MCF 10A (cell line): ENCODE measurements around the gene PLXNA1. TPM values are rescaled to one million over a fixed set of nuclear protein-coding genes. Genes with fewer than 3 reads are reported as not detected.

Experiments used
- BruUV-seq: library from RNA; stranded (reverse); fragments of 400-500 nt; replicated peaks from 2 replicates; lab custom pipeline; 2021; lab: Mats Ljungman, UMichigan
- CTCF ChIA-PET: fragments of 300-600 bp; sonication (Branson Sonifier 250); formaldehyde crosslinking; extraction: SDS; loops from one replicate; lab custom pipeline; 2021; ENCODE audit warnings: antibody characterized with exemption, inconsistent platforms; lab: Yijun Ruan, JAX
- POLR2A ChIA-PET: fragments of 300-600, 350-650 bp; sonication (Branson Sonifier 250); formaldehyde crosslinking; extraction: SDS; loops from one replicate; lab custom pipeline; 2020; ENCODE audit warnings: antibody characterized with exemption, inconsistent platforms; lab: Yijun Ruan, JAX
- DNase-seq: peaks from one replicate; pipeline ENCODE4 v3.0.0-alpha.2; 2018; ENCODE audit not compliant: unreplicated experiment
- H3K27ac Mint-ChIP-seq: one replicate; pipeline ENCODE4 v1.8.0; 2022; ENCODE audit warnings: mild to moderate bottlenecking, low read depth, mixed read lengths; ENCODE audit not compliant: unreplicated experiment
- H3K27me3 Mint-ChIP-seq: one replicate; pipeline ENCODE4 v1.8.0; 2022; ENCODE audit warnings: mixed read lengths; ENCODE audit not compliant: insufficient read depth, unreplicated experiment
- H3K36me3 Mint-ChIP-seq: one replicate; pipeline ENCODE4 v1.8.0; 2022; ENCODE audit warnings: mild to moderate bottlenecking, moderate library complexity, mixed read lengths; ENCODE audit not compliant: insufficient read depth, unreplicated experiment
- H3K4me1 Mint-ChIP-seq: one replicate; pipeline ENCODE4 v1.8.0; 2022; ENCODE audit warnings: mixed read lengths; ENCODE audit not compliant: insufficient read depth, unreplicated experiment
- H3K4me3 Mint-ChIP-seq: one replicate; pipeline ENCODE4 v1.8.0; 2022; ENCODE audit warnings: mild to moderate bottlenecking, moderate library complexity, mixed read lengths; ENCODE audit not compliant: unreplicated experiment
- H3K9me3 Mint-ChIP-seq: one replicate; pipeline ENCODE4 v1.8.0; 2022; ENCODE audit warnings: mixed read lengths; ENCODE audit not compliant: unreplicated experiment
- CTCF ChIP-seq: fragments of 200-600 bp; IDR thresholded peaks from one replicate; pipeline ENCODE4 v1.8.0; 2022; ENCODE audit warnings: antibody characterized with exemption, mild to moderate bottlenecking; ENCODE audit not compliant: unreplicated experiment
- intact Hi-C: fragments of 100-400 bp; cut with micrococcal nuclease; formaldehyde crosslinking; loops from 2 replicates; pipeline ENCODE4 v1.14.1; 2022
- total RNA-seq: library from RNA; stranded (reverse); gene quantifications from 2 replicates; pipeline ENCODE4 v1.2.3, GENCODE V29; 2022

Gene PLXNA1
- total RNA-seq, 1 experiment from 2014 or later, result 48.4 TPM

DNA sequence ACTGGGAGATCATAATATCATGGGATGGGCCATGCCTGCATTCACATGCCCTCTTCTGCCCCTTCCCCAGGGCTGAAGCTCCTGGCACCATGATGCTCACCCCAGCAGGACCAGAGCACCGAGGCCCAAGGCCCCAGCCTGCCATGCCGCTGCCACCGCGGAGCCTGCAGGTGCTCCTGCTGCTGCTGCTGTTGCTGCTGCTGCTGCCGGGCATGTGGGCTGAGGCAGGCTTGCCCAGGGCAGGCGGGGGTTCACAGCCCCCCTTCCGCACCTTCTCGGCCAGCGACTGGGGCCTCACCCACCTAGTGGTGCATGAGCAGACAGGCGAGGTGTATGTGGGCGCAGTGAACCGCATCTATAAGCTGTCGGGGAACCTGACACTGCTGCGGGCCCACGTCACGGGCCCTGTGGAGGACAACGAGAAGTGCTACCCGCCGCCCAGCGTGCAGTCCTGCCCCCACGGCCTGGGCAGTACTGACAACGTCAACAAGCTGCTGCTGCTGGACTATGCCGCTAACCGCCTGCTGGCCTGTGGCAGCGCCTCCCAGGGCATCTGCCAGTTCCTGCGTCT, 5.6 kb downstream of the PLXNA1 start:
- TF ChIP-seq CTCF, result no peak
- Mint-ChIP-seq H3K4me1 (peaks cover 22% of the 10 kb centered on the region), H3K4me3 (no peak overlapping the region), H3K27ac (no peak overlapping the region), H3K36me3 (peaks cover 21% of the 10 kb centered on the region), H3K9me3 (no peaks in the 10 kb centered on the region), H3K27me3 (no peaks in the 10 kb centered on the region)
- no peak for DNase-seq
- no TSS peak for BruUV-seq
- CTCF ChIA-PET, result interaction anchor here (1.0 kb wide), 1 partner anchor 467 kb away, joined by 4 read pairs; no protein-coding TSS in a partner anchor
- intact Hi-C loops, result no loop called here
- POLR2A ChIA-PET, result interaction anchor here (0.6 kb wide), 1 partner anchor 176 kb away, joined by 3 read pairs; no protein-coding TSS in a partner anchor

- Mint-ChIP-seq H3K4me1 (peaks cover 22% of the 10 kb centered on the region), H3K4me3 (no peak overlapping the region), H3K9me3 (no peaks in the 10 kb centered on the region), H3K27ac (peak overlapping the region; percentile 27), H3K36me3 (peaks cover 26% of the 10 kb centered on the region), H3K27me3 (no peaks in the 10 kb centered on the region)
- ChIA-PET POLR2A (no interaction called here), CTCF (interaction anchor here (0.6 to 0.8 kb wide), 2 partner anchors 24 to 466 kb away, joined by 3 read pairs; no protein-coding TSS in a partner anchor)
- no peak for DNase-seq
- BruUV-seq, result no TSS peak
- intact Hi-C loops, result no loop called here
- TF ChIP-seq CTCF, result no peak
Measured at GRCh38 chr3:126989316-126990023, 6.6 kb downstream of the PLXNA1 start.

DNA sequence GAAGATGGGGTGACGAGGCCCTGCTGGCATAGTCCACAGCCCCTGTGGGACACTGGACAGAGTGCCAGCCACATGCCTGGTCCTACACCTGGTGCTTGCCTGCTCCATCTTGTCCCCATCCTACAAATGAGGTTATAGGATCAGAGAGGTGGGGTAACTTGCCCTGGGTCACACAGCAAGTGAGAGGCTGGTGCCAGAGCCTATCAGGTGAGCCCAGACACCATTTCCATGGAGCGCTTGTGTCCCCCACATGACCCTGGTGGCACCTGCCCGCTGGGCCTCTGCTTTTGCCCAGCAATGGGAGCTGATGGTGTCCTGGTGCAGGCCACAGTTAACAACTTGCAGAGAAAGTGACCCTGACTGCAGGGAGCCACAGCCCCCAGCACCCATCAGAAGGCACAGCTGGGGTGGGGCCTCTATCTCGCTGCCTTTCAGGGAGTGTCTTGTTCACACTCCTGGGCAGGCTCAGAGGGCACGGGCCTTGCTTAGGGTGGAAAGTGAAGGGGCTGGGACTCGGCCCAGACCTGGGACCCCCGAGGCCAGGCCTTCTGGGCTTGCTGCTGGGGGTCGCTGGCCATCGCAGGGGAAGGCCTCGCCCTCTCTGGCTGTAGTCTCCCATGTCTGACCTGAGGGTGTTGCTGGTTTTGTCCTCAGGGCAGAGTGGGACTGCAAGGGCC, 7.2 kb downstream of the PLXNA1 start:
- H3K36me3 Mint-ChIP-seq, result peaks cover 30% of the 10 kb centered on the region

More for the DNA sequence above, 7.2 kb downstream of the PLXNA1 start:
- DNase-seq, result no peak
- Mint-ChIP-seq H3K4me3 (no peak overlapping the region), H3K27ac (no peak overlapping the region), H3K4me1 (peaks cover 20% of the 10 kb centered on the region), H3K9me3 (no peaks in the 10 kb centered on the region), H3K27me3 (no peaks in the 10 kb centered on the region)
- ChIA-PET CTCF (interaction anchor here (0.6 to 0.8 kb wide), 2 partner anchors 24 to 465 kb away, joined by 3 read pairs; no protein-coding TSS in a partner anchor), POLR2A (no interaction called here)
- intact Hi-C loops, result no loop called here
- no TSS peak for BruUV-seq
- TF ChIP-seq CTCF, result no peak
